CD14-positive monocyte (primary cell): ENCODE data around the gene MLX. TPM values are rescaled to one million over a fixed set of nuclear protein-coding genes. Genes with fewer than 3 reads are reported as not detected.

Experiments
- DNase-seq, 3 donors: peaks; one replicate each; pipeline ENCODE4 v3.0.0-alpha.2; 2011 to 2022
- H2AFZ ChIP-seq: 2 replicates; pipeline ENCODE4 v1.6.0; 2012; ENCODE audit warnings: mild to moderate bottlenecking, low read depth, low read length, inconsistent platforms; ENCODE audit not compliant: insufficient read depth, poor library complexity, severe bottlenecking
- H3K27ac ChIP-seq, 2 donors: 1 replicate in 1 of 2; 2 replicates in 1 of 2; pipeline ENCODE4 v1.5.1; 2012 to 2013; ENCODE audit warnings: low read length in 2 of 2, control low read depth in 1 of 2, inconsistent platforms in 1 of 2, low read depth in 1 of 2, mild to moderate bottlenecking in 1 of 2
- H3K27me3 ChIP-seq, 2 donors: one replicate each; pipeline versions ENCODE4 v1.6.0 to v1.6.1; 2011 to 2013; ENCODE audit warnings: low read length in 2 of 2; ENCODE audit not compliant: control insufficient read depth in 2 of 2, insufficient read depth in 2 of 2
- H3K36me3 ChIP-seq, 2 donors: replicated peaks in 1 of 2; 1 replicate in 1 of 2; 2 replicates in 1 of 2; pipeline versions ENCODE4 v1.5.1 to v1.6.1; 2012 to 2013; ENCODE audit warnings: low read length in 2 of 2, control low read depth in 1 of 2, inconsistent platforms in 1 of 2, mild to moderate bottlenecking in 1 of 2; ENCODE audit not compliant: insufficient read depth in 2 of 2, control insufficient read depth in 1 of 2
- H3K4me1 ChIP-seq, 2 donors: 1 replicate in 1 of 2; 2 replicates in 1 of 2; pipeline versions ENCODE4 v1.5.1 to v1.6.1; 2012 to 2013; ENCODE audit warnings: low read length in 2 of 2, control low read depth in 1 of 2, inconsistent platforms in 1 of 2, mild to moderate bottlenecking in 1 of 2, moderate library complexity in 1 of 2; ENCODE audit not compliant: insufficient read depth in 2 of 2, control insufficient read depth in 1 of 2
- H3K4me2 ChIP-seq: replicated peaks from 2 replicates; pipeline ENCODE3; 2012; ENCODE audit warnings: low read length, moderate library complexity, mild to moderate bottlenecking; ENCODE audit not compliant: poor library complexity, severe bottlenecking; ENCODE audit errors: extremely low read depth
- H3K4me3 ChIP-seq, 3 experiments: fragments of 200-600 bp in 1 of 3; sonication (generic) in 1 of 3; replicated peaks in 1 of 3; 1 replicate in 2 of 3; 2 replicates in 1 of 3; pipeline ENCODE4 v1.5.1; 2011 to 2013; ENCODE audit warnings: low read length in 3 of 3, mild to moderate bottlenecking in 3 of 3, control low read depth in 2 of 3, low read depth in 2 of 3, inconsistent platforms in 1 of 3, moderate library complexity in 1 of 3
- H3K79me2 ChIP-seq: 2 replicates; pipeline ENCODE4 v1.6.0; 2012; ENCODE audit warnings: mild to moderate bottlenecking, control low read depth, inconsistent platforms, low read length, moderate library complexity; ENCODE audit not compliant: insufficient read depth
- H3K9ac ChIP-seq: 2 replicates; pipeline ENCODE4 v1.6.0; 2017; ENCODE audit warnings: low read length, mild to moderate bottlenecking; ENCODE audit not compliant: insufficient read depth, poor library complexity, severe bottlenecking
- H3K9me3 ChIP-seq, 2 donors: replicated peaks in 1 of 2; 1 replicate in 1 of 2; 2 replicates in 1 of 2; pipeline versions ENCODE4 v1.5.1 to v1.6.1; 2012 to 2013; ENCODE audit warnings: low read length in 2 of 2, control low read depth in 1 of 2; ENCODE audit not compliant: control insufficient read depth in 1 of 2, insufficient read depth in 1 of 2
- H4K20me1 ChIP-seq: 2 replicates; pipeline ENCODE4 v1.6.0; 2012; ENCODE audit warnings: mild to moderate bottlenecking, low read length, control low read depth, moderate library complexity; ENCODE audit not compliant: insufficient read depth
- H3K27ac Mint-ChIP-seq, 7 donors: one replicate each; pipeline ENCODE4 v1.8.0; 2020; ENCODE audit warnings: mild to moderate bottlenecking in 7 of 7, mixed read lengths in 7 of 7, moderate library complexity in 6 of 7, inconsistent platforms in 2 of 7
- H3K27me3 Mint-ChIP-seq, 3 donors: one replicate each; pipeline ENCODE4 v1.8.0; 2021 to 2022; ENCODE audit warnings: low read depth in 3 of 3, mild to moderate bottlenecking in 3 of 3, mixed read lengths in 3 of 3, moderate library complexity in 3 of 3, inconsistent platforms in 1 of 3
- H3K36me3 Mint-ChIP-seq, 2 donors: one replicate each; pipeline ENCODE4 v1.8.0; 2020; ENCODE audit warnings: mixed read lengths in 2 of 2, inconsistent platforms in 1 of 2, mild to moderate bottlenecking in 1 of 2
- H3K4me1 Mint-ChIP-seq: one replicate; pipeline ENCODE4 v1.8.0; 2020; ENCODE audit warnings: mild to moderate bottlenecking, mixed read lengths
- H3K4me3 Mint-ChIP-seq, 2 donors: one replicate each; pipeline ENCODE4 v1.8.0; 2020; ENCODE audit warnings: mild to moderate bottlenecking in 2 of 2, mixed read lengths in 2 of 2, moderate library complexity in 1 of 2
- H3K9me3 Mint-ChIP-seq, 7 donors: one replicate each; pipeline ENCODE4 v1.8.0; 2020 to 2022; ENCODE audit warnings: mixed read lengths in 7 of 7, mild to moderate bottlenecking in 6 of 7, moderate library complexity in 6 of 7, inconsistent platforms in 2 of 7
- WGBS: methylation state at CpG from one replicate; pipeline ENCODE4 v1.1.5; 2013; ENCODE audit warnings: missing lambda C conversion rate; ENCODE audit not compliant: insufficient coverage; 5-methylcytosine and 5-hydroxymethylcytosine counted together
- intact Hi-C, 2 donors: fragments of 100-400 bp; cut with micrococcal nuclease; formaldehyde crosslinking; loops; one replicate each; pipeline versions ENCODE4 v1.15.0 to v1.15.1; 2023
- polyA plus RNA-seq, 3 donors: library from polyadenylated mRNA; depleted of rRNA in 1 of 3; unstranded in 2 of 3; stranded (reverse) in 1 of 3; fragments of 300-500 nt in 2 of 3; fragments of >200 nt in 1 of 3; fragmentation: Illumina TruSeq in 2 of 3; gene quantifications; 1 replicate in 2 of 3; 2 replicates in 1 of 3; pipeline ENCODE4 v1.2.3, GENCODE V29; 2012 to 2021
- TF ChIP-seq, protein P1 (sequence below): fragments of 200-600 bp; IDR thresholded peaks from one replicate; pipeline ENCODE4 v1.8.0; 2022; ENCODE audit warnings: antibody characterized with exemption, mild to moderate bottlenecking

The MLX gene
- polyA plus RNA-seq, 3 donors = 61.4 to 106 (median 63.5) TPM

DNA sequence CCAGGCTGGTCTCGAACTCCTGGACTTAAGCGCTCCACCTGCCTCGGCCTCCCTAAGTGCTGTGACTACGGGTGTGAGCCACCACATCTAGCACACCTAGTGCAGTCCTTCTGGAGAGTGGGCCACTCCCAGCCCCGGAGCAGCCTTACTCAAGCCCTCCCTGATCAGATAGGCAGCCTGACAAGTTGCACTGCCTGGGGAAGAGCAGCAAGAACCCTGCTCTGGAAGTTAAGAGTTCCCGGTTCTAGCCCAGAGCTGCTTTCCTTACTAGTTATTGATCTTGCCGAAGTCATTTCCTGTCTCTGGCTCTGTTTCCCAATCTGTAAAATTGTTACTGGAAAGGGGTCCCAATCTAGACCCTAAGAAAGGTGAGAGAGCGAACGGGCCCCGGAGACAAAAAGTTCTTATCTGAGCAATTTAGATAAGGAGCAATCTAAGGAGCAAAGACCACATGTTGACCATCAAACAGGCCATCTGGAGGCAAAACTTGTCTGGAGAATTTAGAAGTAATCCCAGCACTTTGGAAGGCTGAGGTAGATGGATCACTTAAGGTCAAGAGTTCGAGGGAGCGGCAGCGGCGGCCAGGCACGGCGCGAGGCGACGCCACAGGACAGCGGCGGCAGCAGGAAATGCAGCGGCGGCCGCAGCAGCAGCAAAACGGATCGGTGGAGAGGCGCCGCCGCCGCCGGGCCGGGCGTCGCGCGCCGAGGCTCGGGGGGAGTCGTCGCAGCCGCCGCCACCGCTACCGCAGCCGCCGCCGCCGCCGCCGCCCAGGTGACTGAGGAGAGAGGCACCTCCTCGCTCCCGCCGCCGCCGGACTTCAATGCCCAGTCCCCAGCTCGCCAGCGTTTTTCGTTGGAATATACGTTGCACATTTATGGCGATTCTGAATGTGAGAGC is 35.2 kb upstream of the MLX start:
- peak overlapping the region; percentile 57 to 69 (median 68) for H3K4me3 ChIP-seq
- H2AFZ ChIP-seq = peak overlapping the region; percentile 70
- peaks cover 2% of the 10 kb centered on the region for H3K79me2 ChIP-seq
- no peaks in the 10 kb centered on the region for H3K36me3 Mint-ChIP-seq
- peaks cover 2% of the 10 kb centered on the region for H4K20me1 ChIP-seq
- intact Hi-C loops = no loop called here
- H3K27me3 Mint-ChIP-seq = peaks cover 0 to 15% (median 0%) of the 10 kb centered on the region in 3 donors
- H3K9ac ChIP-seq = no peak overlapping the region
- H3K4me1 ChIP-seq = peaks cover 34 to 45% of the 10 kb centered on the region in 2 donors
- no peaks in the 10 kb centered on the region for H3K36me3 ChIP-seq
- H3K4me1 Mint-ChIP-seq = peaks cover 41% of the 10 kb centered on the region
- no peaks in the 10 kb centered on the region for H3K27me3 ChIP-seq
- H3K9me3 ChIP-seq = no peaks in the 10 kb centered on the region
- WGBS = 13% methylated on average over 52 of the region's 60 CpGs
- no peak overlapping the region for H3K27ac ChIP-seq
- H3K4me2 ChIP-seq = peak overlapping the region; percentile 70
- TF ChIP-seq, protein P1, sequence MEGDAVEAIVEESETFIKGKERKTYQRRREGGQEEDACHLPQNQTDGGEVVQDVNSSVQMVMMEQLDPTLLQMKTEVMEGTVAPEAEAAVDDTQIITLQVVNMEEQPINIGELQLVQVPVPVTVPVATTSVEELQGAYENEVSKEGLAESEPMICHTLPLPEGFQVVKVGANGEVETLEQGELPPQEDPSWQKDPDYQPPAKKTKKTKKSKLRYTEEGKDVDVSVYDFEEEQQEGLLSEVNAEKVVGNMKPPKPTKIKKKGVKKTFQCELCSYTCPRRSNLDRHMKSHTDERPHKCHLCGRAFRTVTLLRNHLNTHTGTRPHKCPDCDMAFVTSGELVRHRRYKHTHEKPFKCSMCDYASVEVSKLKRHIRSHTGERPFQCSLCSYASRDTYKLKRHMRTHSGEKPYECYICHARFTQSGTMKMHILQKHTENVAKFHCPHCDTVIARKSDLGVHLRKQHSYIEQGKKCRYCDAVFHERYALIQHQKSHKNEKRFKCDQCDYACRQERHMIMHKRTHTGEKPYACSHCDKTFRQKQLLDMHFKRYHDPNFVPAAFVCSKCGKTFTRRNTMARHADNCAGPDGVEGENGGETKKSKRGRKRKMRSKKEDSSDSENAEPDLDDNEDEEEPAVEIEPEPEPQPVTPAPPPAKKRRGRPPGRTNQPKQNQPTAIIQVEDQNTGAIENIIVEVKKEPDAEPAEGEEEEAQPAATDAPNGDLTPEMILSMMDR = peak; percentile 50
- peak; percentile 38 to 63 (median 61) for DNase-seq
- peak overlapping the region in 5 of 7 donors; percentile 8 to 68 (median 30) for H3K27ac Mint-ChIP-seq
- no peaks in the 10 kb centered on the region for H3K9me3 Mint-ChIP-seq
- peak overlapping the region; percentile 77 to 82 for H3K4me3 Mint-ChIP-seq

GRCh38 chr17:42535155-42536047 is 31.5 kb upstream of the MLX start:
- Mint-ChIP-seq H3K4me3 (peak overlapping the region; percentile 78 to 84), H3K27me3 (peaks cover 0 to 11% (median 0%) of the 10 kb centered on the region in 3 donors), H3K4me1 (peaks cover 36% of the 10 kb centered on the region), H3K36me3 (peaks cover 11 to 24% of the 10 kb centered on the region in 2 donors), H3K9me3 (no peaks in the 10 kb centered on the region), H3K27ac (peak overlapping the region; percentile 61 to 95 (median 93))
- Histone ChIP-seq H3K27ac (peak overlapping the region; percentile 62 to 89), H3K36me3 (peaks cover 14 to 19% of the 10 kb centered on the region in 2 donors), H3K9ac (peak overlapping the region; percentile 72), H3K4me2 (peak overlapping the region; percentile 95), H3K27me3 (no peaks in the 10 kb centered on the region), H2AFZ (peak overlapping the region; percentile 83), H3K4me1 (peaks cover 28 to 40% of the 10 kb centered on the region in 2 donors), H4K20me1 (peaks cover 16% of the 10 kb centered on the region), H3K4me3 (peak overlapping the region; percentile 49 to 89 (median 75)), H3K9me3 (no peaks in the 10 kb centered on the region), H3K79me2 (peaks cover 13% of the 10 kb centered on the region)
- intact Hi-C loops = no loop called here
- no peak for DNase-seq
- TF ChIP-seq, protein P1 = no peak
- 58% methylated on average over 16 of the region's 26 CpGs for WGBS
